IPS-15b (cell line): ENCODE measurements around the gene NRXN3.

ENCODE experiments used
- H3K27me3 ChIP-seq: one replicate; pipeline ENCODE4 v1.6.1; 2013; ENCODE audit warnings: low read length; ENCODE audit not compliant: control insufficient read depth, insufficient read depth
- H3K36me3 ChIP-seq: one replicate; pipeline ENCODE4 v1.6.1; 2013; ENCODE audit warnings: low read length; ENCODE audit not compliant: control insufficient read depth, insufficient read depth
- H3K4me1 ChIP-seq: one replicate; pipeline ENCODE4 v1.6.1; 2013; ENCODE audit warnings: mild to moderate bottlenecking, low read length; ENCODE audit not compliant: control insufficient read depth, insufficient read depth
- H3K4me3 ChIP-seq: one replicate; pipeline ENCODE4 v1.5.1; 2013; ENCODE audit warnings: low read depth, low read length
- H3K9ac ChIP-seq: one replicate; pipeline ENCODE4 v1.6.1; 2013; ENCODE audit warnings: low read depth, mild to moderate bottlenecking, low read length
- H3K9me3 ChIP-seq: one replicate; pipeline ENCODE4 v1.6.1; 2013; ENCODE audit warnings: mild to moderate bottlenecking, low read length; ENCODE audit not compliant: control insufficient read depth, insufficient read depth

The NRXN3 gene

GRCh38 chr14:79605849-79606248 is 1435.7 kb downstream of the NRXN3 start:
- Histone ChIP-seq H3K27me3 (no peaks in the 10 kb centered on the region), H3K36me3 (no peaks in the 10 kb centered on the region), H3K9ac (no peak overlapping the region), H3K4me1 (no peaks in the 10 kb centered on the region), H3K9me3 (no peaks in the 10 kb centered on the region), H3K4me3 (no peak overlapping the region)

- Histone ChIP-seq H3K36me3 (no peaks in the 10 kb centered on the region), H3K9me3 (no peaks in the 10 kb centered on the region), H3K4me3 (no peak overlapping the region), H3K4me1 (no peaks in the 10 kb centered on the region), H3K9ac (no peak overlapping the region), H3K27me3 (no peaks in the 10 kb centered on the region)
These were observed 1438.3 kb downstream of the NRXN3 start for GRCh38 chr14:79608446-79608845.

- Histone ChIP-seq H3K27me3 (no peaks in the 10 kb centered on the region), H3K9me3 (no peaks in the 10 kb centered on the region), H3K4me1 (no peaks in the 10 kb centered on the region), H3K4me3 (no peak overlapping the region), H3K9ac (no peak overlapping the region), H3K36me3 (no peaks in the 10 kb centered on the region)
These were observed 1443.5 kb downstream of the NRXN3 start for GRCh38 chr14:79613625-79614024.

- Histone ChIP-seq H3K4me1 (no peaks in the 10 kb centered on the region), H3K9ac (no peak overlapping the region), H3K4me3 (no peak overlapping the region), H3K27me3 (no peaks in the 10 kb centered on the region), H3K36me3 (no peaks in the 10 kb centered on the region), H3K9me3 (no peaks in the 10 kb centered on the region)
These were observed 1444.3 kb downstream of the NRXN3 start for GRCh38 chr14:79614448-79614847.

DNA sequence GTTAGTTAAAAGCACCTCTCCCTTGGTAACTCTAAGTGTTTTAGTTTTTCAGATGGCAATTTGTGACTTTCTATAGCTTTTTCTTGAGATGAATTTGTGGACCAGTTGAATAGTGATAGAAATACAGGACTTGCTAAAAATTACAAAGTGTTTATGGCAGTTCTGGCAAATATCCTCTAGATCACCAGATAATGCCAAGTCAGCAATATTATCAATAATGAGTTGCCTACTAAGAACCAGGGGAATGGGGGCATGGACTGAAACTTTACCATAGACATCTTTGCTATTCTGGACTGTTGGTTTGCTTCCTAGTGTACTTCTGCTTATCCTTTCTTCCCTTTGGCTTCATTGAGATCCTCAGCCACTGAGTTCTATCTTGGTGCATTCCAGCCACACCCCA is 1456.9 kb downstream of the NRXN3 start:
- no peak overlapping the region for H3K4me3 ChIP-seq
- H3K27me3 ChIP-seq = no peaks in the 10 kb centered on the region
- H3K9ac ChIP-seq = no peak overlapping the region
- H3K36me3 ChIP-seq = no peaks in the 10 kb centered on the region
- no peaks in the 10 kb centered on the region for H3K9me3 ChIP-seq
- H3K4me1 ChIP-seq = no peaks in the 10 kb centered on the region

GRCh38 chr14:79629411-79630287 is 1459.5 kb downstream of the NRXN3 start:
- Histone ChIP-seq H3K9me3 (no peaks in the 10 kb centered on the region), H3K9ac (no peak overlapping the region), H3K4me3 (no peak overlapping the region), H3K36me3 (no peaks in the 10 kb centered on the region), H3K27me3 (no peaks in the 10 kb centered on the region), H3K4me1 (no peaks in the 10 kb centered on the region)

- no peak overlapping the region for H3K4me3 ChIP-seq
- no peaks in the 10 kb centered on the region for H3K27me3 ChIP-seq
- H3K4me1 ChIP-seq = no peaks in the 10 kb centered on the region
- H3K36me3 ChIP-seq = no peaks in the 10 kb centered on the region
- no peaks in the 10 kb centered on the region for H3K9me3 ChIP-seq
- no peak overlapping the region for H3K9ac ChIP-seq
These were observed 1460.3 kb downstream of the NRXN3 start for GRCh38 chr14:79630288-79630960.

GRCh38 chr14:79631276-79631675 is 1461.1 kb downstream of the NRXN3 start:
- H3K4me3 ChIP-seq = no peak overlapping the region
- no peak overlapping the region for H3K9ac ChIP-seq
- H3K27me3 ChIP-seq = no peaks in the 10 kb centered on the region
- H3K4me1 ChIP-seq = no peaks in the 10 kb centered on the region
- no peaks in the 10 kb centered on the region for H3K9me3 ChIP-seq
- no peaks in the 10 kb centered on the region for H3K36me3 ChIP-seq

DNA sequence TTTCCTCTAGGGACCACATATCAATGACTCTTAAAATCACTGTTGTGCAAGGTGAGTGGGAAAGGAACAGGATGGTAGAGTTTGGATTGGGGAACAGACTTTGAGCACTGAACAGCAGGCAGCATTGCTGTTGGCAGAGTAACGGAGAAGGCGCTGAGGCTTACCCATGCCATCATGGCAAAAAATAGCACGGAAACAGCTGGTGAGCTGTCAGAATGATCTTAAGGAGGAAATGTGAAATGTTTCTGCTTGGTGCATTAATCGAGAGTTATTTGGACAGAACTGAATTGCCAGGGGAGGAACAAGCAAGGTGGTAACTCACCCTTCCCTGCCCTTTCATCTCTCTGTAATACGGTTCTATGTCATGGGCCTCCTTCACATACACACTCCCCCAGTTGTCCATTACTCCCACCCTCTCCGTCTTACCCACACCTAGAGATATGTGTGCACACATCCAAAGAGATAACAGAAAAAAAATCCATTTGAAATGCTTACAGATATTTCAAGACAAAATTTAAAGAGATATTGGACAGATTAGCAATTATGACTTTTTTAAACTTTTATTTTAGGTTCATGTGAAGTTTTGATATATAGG is 1468.6 kb downstream of the NRXN3 start:
- Histone ChIP-seq H3K9ac (no peak overlapping the region), H3K9me3 (no peaks in the 10 kb centered on the region), H3K4me3 (no peak overlapping the region), H3K36me3 (no peaks in the 10 kb centered on the region), H3K27me3 (no peaks in the 10 kb centered on the region), H3K4me1 (no peaks in the 10 kb centered on the region)

GRCh38 chr14:79639613-79640012 is 1469.4 kb downstream of the NRXN3 start:
- no peaks in the 10 kb centered on the region for H3K27me3 ChIP-seq
- no peak overlapping the region for H3K9ac ChIP-seq
- no peaks in the 10 kb centered on the region for H3K4me1 ChIP-seq
- no peaks in the 10 kb centered on the region for H3K9me3 ChIP-seq
- H3K36me3 ChIP-seq = no peaks in the 10 kb centered on the region
- H3K4me3 ChIP-seq = no peak overlapping the region

GRCh38 chr14:79641371-79641770 is 1471.2 kb downstream of the NRXN3 start:
- H3K9ac ChIP-seq = no peak overlapping the region
- H3K9me3 ChIP-seq = no peaks in the 10 kb centered on the region
- H3K36me3 ChIP-seq = no peaks in the 10 kb centered on the region
- no peak overlapping the region for H3K4me3 ChIP-seq
- H3K27me3 ChIP-seq = no peaks in the 10 kb centered on the region
- H3K4me1 ChIP-seq = no peaks in the 10 kb centered on the region

DNA sequence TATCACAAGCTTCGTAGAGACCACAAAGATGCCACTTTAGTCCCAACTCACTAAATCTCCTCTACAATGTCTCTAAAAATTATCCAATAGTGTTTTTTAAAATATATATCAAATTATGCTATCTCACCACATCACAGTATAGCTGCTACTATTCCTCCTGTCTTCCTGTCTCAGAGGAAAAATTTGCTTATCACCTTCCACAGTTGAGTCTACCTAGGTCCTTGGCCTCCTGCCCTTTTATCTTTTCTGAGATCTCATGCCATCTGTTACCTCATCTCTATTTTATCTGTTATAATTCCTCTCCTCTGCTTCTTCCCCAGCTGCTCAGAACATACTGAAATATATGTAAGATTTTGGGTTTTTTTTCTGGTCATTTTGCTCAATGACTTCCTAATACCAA is 1473.0 kb downstream of the NRXN3 start:
- no peaks in the 10 kb centered on the region for H3K9me3 ChIP-seq
- H3K4me3 ChIP-seq = no peak overlapping the region
- no peaks in the 10 kb centered on the region for H3K4me1 ChIP-seq
- no peaks in the 10 kb centered on the region for H3K36me3 ChIP-seq
- H3K27me3 ChIP-seq = no peaks in the 10 kb centered on the region
- H3K9ac ChIP-seq = no peak overlapping the region
